HepG2 (cell line): Measurements from ENCODE around the gene GRIK1.

ENCODE experiments used
- NBN ChIP-seq: fragments of 450-650 bp; conservative IDR thresholded peaks from 2 replicates; pipeline ENCODE4 v1.6.1; 2017
- SIN3A ChIP-seq: IDR thresholded peaks from 2 replicates; pipeline ENCODE4 v1.6.1; 2011; ENCODE audit warnings: low read depth, mild to moderate bottlenecking, control low read depth, low read length, borderline replicate concordance
- ZNF704 ChIP-seq: sonication (generic); formaldehyde crosslinking; IDR thresholded peaks from 2 replicates; pipeline ENCODE4 v1.8.1; 2023; ENCODE audit warnings: mild to moderate bottlenecking, inconsistent platforms, moderate library complexity, missing genetic modification reagents, borderline replicate concordance
- ZSCAN21 ChIP-seq: sonication (generic); formaldehyde crosslinking; IDR thresholded peaks from 2 replicates; pipeline ENCODE4 v1.8.0; 2022; ENCODE audit warnings: mild to moderate bottlenecking, missing genetic modification reagents, moderate library complexity, borderline replicate concordance

- TF ChIP-seq SIN3A (no peak), ZNF704 (CRISPR knock-in tag) (no peak), ZSCAN21 (CRISPR knock-in tag) (no peak), NBN (no peak)
Measured at GRCh38 chr21:29940361-29940760, 565 bp upstream of the GRIK1 start.
